Astrocyte (in vitro differentiated cells and primary cell): ENCODE results near the gene STARD3NL.
"Not testable (repeated sequence)": the region's sequence is repeated elsewhere in the genome, so short reads cannot be mapped to it uniquely, and the experiment has no call there.

Experiments
- CTCF ChIP-seq: IDR thresholded peaks from 2 replicates; pipeline ENCODE4 v1.5.1; 2011; ENCODE audit warnings: low read depth, mild to moderate bottlenecking, inconsistent platforms, low read length, moderate library complexity; ENCODE audit not compliant: insufficient read depth
- EZH2 ChIP-seq: IDR thresholded peaks from 2 replicates; pipeline ENCODE4 v1.6.1; 2012; ENCODE audit warnings: mild to moderate bottlenecking, low read length, inconsistent platforms; ENCODE audit not compliant: insufficient read depth

- TF ChIP-seq CTCF, EZH2: not testable (repeated sequence)
These were observed 56.7 kb downstream of the STARD3NL start for GRCh38 chr7:38234759-38235158.
